ENCODE results near the gene MLC1.

The MLC1 gene

GRCh38 chr22:50085211-50085972 lies at the start of gene MLC1:
Gene MLC1 (minus strand): TSS chr22:50085426. CDS start chr22:50084902, 524 bp downstream.
- DNase-seq (ENCODE audit: low read depth, low spot score) = no peak

- no peak for DNase-seq (ENCODE audit: low read depth, low spot score)
Measured at GRCh38 chr22:50134481-50134880, 49.3 kb upstream of the MLC1 start.

GRCh38 chr22:50131894-50132293 lies 46.7 kb upstream of the MLC1 start:
- DNase-seq (ENCODE audit: low read depth, low spot score) = no peak

GRCh38 chr22:50129121-50129736 lies 44.0 kb upstream of the MLC1 start:
- DNase-seq (ENCODE audit: low read depth, low spot score) = no peak

GRCh38 chr22:50125029-50125428 lies 39.8 kb upstream of the MLC1 start:
- DNase-seq (ENCODE audit: low read depth, low spot score) = no peak

- no peak for DNase-seq (ENCODE audit: low read depth, low spot score)
Measured at GRCh38 chr22:50123119-50123518, 37.9 kb upstream of the MLC1 start.

- no peak for DNase-seq (ENCODE audit: low read depth, low spot score)
Measured at GRCh38 chr22:50121202-50121740, 36.0 kb upstream of the MLC1 start.

- no peak for DNase-seq (ENCODE audit: low read depth, low spot score)
Measured at GRCh38 chr22:50119768-50120251, 34.6 kb upstream of the MLC1 start.

GRCh38 chr22:50119169-50119767 lies 34.0 kb upstream of the MLC1 start:
- DNase-seq (ENCODE audit: low read depth, low spot score) = no peak

- no peak for DNase-seq (ENCODE audit: low read depth, low spot score)
Measured at GRCh38 chr22:50118557-50119168, 33.4 kb upstream of the MLC1 start.

- no peak for DNase-seq (ENCODE audit: low read depth, low spot score)
Measured at GRCh38 chr22:50118129-50118528, 32.9 kb upstream of the MLC1 start.

GRCh38 chr22:50117168-50117762 lies 32.0 kb upstream of the MLC1 start:
- DNase-seq (ENCODE audit: low read depth, low spot score) = no peak

- DNase-seq (ENCODE audit: low read depth, low spot score) = no peak
Measured at GRCh38 chr22:50115693-50116092, 30.5 kb upstream of the MLC1 start.

GRCh38 chr22:50114221-50115021 lies 29.2 kb upstream of the MLC1 start:
- DNase-seq (ENCODE audit: low read depth, low spot score) = no peak

GRCh38 chr22:50112151-50113118 lies 27.2 kb upstream of the MLC1 start:
- no peak for DNase-seq (ENCODE audit: low read depth, low spot score)

- DNase-seq (ENCODE audit: low read depth, low spot score) = no peak
Measured at GRCh38 chr22:50111056-50111455, 25.8 kb upstream of the MLC1 start.

- DNase-seq (ENCODE audit: low read depth, low spot score) = no peak
Measured at GRCh38 chr22:50107529-50107928, 22.3 kb upstream of the MLC1 start.

- DNase-seq (ENCODE audit: low read depth, low spot score) = no peak
Measured at GRCh38 chr22:50105208-50106100, 20.2 kb upstream of the MLC1 start.

GRCh38 chr22:50104141-50104544 lies 18.9 kb upstream of the MLC1 start:
- DNase-seq (ENCODE audit: low read depth, low spot score) = no peak

Measured in activated CD4-positive, CD25-positive, alpha-beta regulatory T cell treated with anti-CD3 and anti-CD28 coated beads, Interleukin-2, amount 50 U/mL, for 16 hours (primary cell).